GM19467 (cell line): ENCODE measurements around the gene INSIG1.

Experiments used
- ATAC-seq: cut with Tn5 transposase; IDR thresholded peaks from one replicate; pipeline ENCODE4 v1.9.1; 2021; ENCODE audit warnings: mild to moderate bottlenecking, moderate library complexity; ENCODE audit not compliant: unreplicated experiment

Gene INSIG1

DNA sequence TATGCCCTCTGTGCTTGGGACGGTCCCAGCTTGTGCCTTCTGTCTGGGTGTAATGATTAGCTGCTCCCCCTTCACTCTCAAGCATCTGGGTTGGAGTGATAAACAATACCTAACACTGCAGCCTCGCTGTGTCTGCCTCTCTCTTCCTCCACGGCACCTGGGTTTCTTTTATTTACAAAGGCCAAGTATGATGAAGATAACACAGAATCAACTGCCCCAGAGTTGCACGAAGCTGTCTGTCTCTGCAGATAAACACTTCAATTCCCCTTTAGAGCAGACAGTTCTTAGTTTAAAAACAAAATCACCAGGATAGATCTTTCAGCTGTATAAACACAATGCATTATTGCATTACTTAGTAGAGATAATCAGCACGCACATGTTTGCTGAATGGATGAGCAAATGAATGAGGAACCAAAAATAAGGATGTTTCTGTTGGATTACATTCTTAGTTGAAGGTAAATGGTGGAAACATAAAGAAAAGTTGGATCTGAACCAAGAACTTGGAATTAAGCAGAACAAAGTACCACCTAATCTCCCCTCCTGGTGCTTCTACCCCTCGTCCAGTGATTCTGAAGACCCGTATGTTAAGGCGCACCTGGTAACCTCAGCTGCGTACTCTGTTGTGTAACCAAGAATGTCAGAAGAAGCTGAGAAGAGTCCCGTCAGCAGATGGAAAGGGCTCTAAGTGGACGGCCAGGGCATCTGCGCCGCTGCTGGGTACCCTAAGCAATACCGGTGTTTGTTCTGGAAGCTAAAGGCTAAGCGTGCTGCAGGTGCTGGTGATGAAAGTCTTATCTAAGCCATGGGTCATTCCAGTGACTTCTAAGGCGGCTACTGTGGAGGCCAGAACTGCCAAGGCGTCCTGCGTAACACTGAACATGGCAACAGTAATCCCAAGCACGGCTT lies 26.6 kb downstream of the INSIG1 start:
- no peak for ATAC-seq

DNA sequence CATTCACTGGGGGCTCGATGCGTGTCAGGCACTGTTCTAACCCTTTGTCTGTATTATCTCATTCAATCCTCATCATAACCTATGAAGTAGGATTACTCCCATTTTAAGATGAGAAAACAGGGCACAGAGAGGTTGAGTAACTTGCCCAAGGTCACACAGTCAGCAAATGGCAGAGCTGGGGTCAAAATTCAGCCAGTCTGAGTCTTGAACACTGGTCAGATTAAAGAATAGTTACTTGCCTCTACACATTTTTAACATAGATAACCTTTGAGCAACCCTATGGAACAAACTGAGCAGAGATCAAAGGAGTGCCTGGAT lies 27.2 kb downstream of the INSIG1 start:
- no peak for ATAC-seq

DNA sequence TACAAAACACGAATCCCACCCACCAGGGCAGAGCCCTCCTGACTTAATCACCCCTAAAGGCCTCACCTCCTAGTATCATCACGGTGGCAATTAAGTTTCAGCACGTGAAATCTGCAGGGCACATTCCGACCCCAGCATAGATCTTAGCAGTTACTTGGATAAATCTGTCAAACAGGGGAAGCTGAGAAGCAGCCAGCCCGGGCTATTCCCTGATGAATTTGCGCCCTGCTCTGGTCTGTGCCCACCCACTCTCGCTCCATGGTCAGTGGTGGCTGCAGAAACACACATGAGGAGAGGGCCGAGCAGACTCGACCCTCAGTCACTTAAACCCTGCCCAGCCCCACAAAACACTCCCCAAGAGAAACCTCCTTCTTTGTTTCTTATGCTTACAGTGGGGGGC lies 28.7 kb downstream of the INSIG1 start:
- ATAC-seq, result no peak

DNA sequence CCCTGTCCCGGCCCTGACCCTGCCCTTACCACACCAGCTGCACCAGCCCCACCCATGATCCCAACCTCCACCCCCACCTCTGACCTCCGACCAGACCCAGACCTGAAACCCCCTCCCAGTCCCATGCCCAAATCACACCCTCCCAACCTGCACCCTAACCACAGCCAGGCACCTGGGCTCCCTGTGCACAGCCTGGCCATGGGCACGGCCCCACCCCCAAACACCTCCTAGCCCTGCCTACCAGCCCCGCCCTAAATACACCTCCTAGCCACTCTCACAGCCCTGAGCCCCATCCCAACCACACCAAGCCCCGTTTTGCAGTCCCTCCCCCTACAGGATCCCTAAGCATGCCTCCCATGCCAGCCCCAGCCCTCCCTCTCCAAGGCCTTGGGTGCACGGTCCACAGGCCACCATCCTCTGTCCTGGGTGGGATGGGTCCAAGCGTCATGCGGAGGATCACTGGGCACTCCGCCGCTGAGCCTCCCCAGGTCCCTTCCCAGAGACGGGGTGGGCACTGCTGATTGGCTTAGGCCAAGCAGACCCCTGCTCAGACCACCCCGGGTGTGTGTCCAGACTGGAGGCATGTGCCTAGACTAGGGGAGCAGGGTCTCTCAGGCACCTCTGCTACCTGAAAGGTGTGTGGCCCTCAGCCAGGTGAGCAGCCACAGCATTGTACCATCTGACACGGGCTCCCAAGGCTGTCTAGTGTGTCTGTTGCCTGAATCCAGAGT lies 30.1 kb downstream of the INSIG1 start:
- ATAC-seq, result no peak

DNA sequence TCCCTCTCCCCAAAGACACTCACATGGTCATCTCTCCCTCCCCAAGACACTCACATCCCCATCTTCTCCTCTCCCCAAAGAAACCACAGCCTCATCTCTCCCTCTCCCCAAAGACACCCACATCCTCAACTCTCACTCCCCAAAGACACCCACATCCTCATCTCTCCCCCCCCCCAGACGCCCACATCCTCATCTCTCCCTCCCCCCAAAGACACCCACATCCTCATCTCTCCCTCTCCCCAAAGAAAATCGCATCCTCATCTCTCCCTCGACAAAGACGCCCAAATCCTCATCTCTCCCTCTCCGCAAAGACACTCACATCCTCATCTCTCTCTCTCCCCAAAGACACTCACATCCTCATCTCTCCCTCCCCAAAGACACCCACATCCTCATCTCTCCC lies 31.5 kb downstream of the INSIG1 start:
- no peak for ATAC-seq

DNA sequence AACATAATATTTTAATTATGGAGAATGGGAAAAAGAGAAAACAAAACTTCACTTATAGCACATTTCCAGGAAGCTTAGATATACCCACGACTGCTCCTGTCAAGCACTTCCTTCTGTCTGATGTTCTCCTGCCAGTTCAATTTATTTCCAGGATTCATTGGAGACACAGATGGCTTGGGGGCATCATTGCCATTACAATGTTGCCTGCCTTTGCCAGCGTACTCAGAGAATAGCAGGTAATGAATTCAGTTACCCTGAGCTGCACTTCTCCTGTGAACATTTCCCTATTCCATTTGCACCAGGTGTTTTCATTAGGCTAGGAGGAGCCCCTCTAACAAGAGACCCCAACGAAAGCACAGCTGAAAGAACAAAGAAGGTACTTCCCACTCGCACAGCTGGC lies 33.7 kb downstream of the INSIG1 start:
- no peak for ATAC-seq

DNA sequence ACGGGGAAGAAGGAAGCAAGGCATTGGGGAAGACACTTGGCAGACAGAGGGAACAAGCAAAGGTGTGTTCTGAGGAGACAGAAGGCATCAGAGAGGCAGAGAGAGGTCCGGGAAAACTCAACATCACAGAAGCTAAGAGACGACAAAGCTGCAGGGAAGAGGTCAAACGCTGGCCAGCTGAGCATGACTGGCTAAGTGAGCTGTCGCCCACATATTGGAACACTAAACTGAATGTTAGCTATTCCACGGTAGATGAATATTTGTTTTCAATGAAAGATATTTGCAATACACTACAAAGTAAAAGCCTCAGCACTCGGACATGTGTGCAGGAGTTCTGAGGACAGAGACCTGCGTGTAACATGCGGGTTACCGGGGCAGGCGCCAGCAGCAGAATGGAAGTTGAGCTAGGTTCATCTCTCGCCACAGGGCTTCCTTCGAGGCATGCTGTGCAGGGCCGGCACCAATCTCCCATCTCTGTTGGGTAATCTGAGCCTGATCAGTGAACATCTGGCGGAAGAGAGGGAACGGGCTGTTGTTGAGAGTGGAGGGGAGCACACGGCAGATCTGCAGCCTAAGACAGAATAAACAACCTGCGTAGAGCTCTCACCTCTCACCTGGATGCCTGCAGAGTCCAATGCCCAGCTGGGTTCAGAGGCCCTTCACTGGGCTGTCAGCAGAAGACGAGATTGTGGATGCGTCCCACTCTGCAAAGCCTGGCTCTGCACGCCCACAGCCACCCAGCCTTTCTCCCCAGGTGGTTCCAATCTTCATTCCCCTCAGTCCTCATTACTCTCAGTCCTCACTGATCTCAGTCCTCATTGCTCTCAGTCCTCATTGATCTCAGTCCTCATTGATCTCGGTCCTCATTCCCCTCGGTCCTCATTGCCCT lies 35.9 kb downstream of the INSIG1 start:
- ATAC-seq, result no peak

DNA sequence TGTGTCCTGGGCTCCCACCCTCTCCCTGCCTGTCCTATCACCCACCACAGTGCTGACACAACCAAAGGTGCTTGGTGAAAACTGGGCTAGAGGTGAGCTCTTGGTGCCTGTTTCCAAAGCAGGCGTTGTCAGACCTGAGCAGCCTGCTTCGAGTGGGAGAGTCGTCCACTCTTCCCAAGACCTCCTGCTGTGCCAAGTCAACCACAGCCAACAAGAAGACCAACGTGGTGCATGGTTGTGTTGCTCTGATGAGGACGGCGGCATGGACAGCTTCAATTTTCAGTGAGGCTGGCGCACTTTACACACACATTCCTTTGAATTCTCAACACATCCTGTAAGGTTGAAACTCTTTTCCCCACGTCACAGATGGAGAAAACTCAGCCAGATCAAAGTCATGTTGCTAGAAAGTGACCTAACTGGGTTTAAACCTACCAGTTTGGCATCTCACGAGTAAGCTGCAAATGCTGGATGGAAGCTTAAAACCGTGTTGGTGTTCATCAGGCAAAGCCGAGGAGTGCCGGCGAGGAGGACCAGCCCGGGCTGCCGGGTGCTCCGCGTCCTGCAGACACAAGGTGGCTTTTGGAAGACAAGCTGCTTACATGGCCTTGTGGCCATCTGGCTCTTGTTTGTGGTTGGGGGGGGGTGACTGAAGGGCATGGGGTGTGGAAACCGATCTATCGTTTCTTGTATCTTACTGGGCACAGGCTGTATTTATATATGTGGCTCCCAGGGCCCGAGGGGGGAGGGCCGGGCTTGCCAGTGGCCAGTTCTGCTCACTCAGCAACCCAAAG lies 39.3 kb downstream of the INSIG1 start:
- no peak for ATAC-seq

DNA sequence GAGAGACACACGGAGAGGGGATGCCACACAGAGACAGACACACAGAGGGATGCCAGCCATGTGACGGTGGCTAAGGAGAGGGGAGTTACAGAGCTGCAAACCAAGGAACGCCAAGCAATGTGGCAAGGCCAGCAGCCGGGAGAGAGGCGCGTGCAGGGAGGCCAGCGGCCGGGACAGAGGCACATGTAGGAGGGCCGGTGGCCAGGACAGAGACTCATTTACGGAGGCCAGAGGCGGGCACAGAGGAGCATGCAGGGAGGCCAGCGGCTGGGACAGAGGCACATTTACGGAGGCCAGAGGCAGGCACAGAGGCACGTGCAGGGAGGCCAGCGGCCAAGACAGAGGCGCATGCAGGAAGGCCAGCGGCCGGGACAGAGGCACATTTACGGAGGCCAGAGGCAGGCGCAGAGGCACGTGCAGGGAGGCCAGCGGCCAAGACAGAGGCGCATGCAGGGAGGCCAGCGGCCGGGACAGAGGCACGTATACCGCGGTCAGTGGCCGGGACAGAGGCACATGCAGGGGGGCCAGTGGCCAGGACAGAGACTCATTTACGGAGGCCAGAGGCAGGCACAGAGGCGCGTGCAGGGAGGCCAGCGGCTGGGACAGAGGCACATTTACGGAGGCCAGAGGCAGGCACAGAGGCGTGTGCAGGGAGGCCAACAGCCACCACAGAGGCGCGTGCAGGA lies 40.4 kb downstream of the INSIG1 start:
- no peak for ATAC-seq

DNA sequence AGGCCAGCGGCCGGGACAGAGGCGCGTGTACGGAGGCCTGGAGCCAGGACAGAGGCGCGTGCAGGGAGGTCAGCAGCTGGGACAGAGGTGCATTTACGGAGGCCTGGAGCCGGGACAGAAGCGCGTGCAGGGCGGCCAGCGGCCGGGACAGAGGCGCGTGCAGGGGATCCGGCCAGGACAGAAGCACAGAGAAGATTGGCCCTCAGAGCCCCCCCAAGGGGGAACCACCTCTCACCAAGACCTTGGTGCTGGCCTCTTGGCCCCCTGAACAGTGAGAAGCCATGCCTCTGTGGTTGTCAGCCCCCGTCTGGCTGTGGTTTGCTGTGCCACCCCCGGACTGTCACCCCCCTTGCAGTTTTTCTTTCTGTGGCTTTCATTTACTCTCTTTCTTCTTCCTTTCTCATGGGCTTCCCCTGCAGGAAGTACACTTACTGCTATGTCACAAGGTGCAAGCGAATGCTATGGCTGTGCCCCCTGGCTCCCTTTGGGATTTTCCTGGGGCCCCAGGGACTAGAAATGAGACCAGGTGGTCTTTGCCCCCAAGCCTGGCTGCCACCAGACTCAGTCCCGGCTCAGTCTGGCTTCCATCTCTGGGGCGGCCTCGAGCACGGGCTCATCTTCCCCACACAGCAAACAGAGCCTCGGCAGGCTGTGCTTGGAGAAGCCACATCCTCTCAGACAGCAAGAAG lies 41.1 kb downstream of the INSIG1 start:
- no peak for ATAC-seq

DNA sequence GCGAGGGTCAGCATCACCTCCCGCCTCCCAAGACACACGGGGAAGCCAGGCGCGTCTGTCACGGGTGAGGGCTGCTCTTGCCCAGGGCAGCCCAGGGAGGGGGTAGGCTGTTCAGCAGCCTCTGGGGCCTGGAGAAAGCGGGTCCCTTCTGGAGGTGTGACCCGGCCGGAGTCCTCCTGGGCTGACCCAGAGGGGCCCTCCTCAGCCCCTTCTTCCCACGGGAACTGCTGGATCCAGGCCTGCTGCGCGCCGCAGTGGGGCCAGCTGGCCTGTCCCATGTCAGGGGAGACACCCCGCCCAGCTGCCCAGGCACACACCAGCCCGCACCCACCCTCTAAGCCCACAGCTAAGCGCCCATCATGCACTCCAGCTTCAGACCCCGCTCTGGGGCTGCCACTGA lies 41.8 kb downstream of the INSIG1 start:
- ATAC-seq, result no peak

DNA sequence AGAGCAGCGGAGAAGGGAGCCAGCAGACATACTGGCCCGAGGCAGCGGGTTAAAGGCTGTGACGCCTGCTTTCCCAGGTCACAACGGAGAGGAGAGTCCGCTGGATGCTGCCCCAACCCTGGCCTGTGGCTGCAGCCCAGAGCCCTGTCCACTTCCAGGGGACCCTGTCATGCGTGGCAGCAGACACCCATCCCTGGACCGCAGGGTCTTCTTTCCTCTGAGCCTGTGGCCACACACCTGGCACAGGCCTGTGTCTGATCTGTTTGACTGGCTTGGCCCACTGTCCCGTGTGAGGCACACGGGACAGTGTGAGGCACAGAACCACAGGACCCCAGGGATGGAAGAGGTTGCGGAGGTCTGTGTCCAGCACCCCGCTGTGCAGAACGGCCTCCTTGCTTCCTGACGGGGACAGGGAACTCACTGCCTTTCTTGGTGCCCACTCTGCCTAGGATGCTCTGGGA lies 42.4 kb downstream of the INSIG1 start:
- no peak for ATAC-seq

DNA sequence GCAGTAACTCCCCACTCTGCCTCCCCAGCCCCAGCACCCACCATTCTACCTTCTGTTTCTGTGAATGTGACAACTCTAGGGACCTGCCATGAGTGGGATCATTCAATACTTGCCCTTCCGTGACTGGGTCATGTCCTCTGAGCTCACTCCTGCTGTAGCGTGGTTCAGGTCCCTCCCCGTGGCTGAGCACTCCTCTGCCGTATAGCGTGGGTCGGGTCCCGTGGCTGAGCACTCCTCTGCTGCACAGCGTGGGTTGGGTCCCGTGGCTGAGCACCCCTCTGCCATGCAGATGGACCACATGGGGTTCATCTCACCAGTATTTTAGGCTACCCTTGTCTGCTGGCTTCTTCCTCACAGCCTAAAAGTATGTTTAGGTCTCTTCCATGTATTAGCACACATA lies 43.0 kb downstream of the INSIG1 start:
- no peak for ATAC-seq

DNA sequence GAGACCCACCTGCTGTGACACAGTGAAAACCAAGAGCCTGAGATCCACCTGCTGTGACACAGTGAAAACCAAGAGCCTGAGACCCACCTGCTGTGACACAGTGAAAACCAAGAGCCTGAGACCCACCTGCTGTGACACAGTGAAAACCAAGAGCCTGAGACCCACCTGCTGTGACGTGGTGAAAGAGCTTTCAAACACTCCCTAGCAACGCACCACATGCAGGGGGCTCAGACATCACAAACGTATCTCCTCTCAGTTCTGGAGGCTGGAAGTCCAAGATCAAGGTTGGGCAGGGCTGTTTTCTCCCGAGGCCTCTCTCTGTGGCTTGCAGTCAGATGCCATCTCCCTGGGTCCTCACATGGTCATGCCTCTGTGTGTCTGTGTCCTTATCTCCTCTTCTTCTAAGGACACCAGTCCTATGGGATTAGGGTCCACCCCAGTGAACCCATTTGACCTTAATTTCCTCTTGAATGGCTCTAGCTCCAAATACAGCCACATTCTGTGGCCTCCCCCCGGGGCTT lies 43.8 kb downstream of the INSIG1 start:
- ATAC-seq, result no peak

DNA sequence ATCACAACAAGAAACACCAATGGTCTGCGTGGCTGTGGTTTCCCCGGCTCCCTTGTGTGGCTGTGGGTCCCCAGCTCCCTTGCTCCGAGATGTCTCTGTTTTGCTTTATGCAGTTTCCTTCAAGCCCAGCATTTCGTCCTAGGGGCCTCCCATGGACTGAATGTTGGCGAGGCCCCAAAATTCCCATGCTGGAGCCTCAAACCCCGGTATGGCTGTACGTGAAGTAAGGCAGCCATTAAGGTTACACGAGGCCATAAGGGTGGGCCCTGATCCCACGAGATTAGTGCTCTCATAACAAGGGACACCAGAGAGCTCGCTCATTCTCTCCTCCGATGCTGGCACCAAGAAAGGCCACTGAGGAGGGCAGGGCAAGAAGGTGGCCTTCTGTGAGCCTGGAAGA lies 44.6 kb downstream of the INSIG1 start:
- ATAC-seq, result no peak

DNA sequence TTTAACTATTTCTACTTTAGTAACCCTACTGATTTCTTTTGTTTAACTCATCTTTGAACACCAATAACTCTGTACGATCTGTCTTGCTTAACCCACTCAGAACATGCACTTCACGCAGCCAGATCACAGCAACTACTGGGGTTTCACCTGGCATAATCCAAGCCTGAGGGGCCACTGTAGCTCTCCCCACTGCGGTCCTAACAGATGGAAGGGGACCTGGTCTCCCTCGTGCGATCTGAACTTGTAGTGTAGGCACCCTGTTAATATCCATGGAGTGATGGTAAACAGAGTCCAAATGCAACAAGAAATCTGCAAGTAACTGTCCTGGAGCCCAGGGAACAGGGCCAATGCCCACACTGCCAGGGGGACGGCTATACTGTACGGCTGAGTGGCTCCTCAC lies 45.5 kb downstream of the INSIG1 start:
- no peak for ATAC-seq

DNA sequence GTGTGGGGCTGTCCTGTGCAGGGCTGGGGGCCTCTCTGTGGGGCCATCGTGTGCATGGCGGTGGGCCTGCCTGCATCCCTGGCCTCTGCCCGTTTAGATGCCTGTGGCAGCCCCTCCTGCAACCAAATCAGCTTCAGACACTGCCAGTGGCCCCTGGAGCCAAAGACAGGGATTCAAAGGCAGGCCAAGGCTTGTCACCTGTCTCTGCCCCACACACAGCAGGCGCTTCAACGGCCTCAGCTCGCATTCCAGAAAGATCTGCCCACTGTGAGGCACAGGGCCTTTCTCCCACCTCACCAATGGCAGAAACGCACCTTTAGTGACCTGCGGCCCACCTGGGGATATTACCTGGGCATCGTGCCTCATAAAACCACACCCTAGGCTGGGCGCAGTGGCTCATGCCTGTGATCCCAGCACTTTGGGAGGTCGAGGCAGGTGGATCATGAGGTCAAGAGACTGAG lies 46.0 kb downstream of the INSIG1 start:
- no peak for ATAC-seq

DNA sequence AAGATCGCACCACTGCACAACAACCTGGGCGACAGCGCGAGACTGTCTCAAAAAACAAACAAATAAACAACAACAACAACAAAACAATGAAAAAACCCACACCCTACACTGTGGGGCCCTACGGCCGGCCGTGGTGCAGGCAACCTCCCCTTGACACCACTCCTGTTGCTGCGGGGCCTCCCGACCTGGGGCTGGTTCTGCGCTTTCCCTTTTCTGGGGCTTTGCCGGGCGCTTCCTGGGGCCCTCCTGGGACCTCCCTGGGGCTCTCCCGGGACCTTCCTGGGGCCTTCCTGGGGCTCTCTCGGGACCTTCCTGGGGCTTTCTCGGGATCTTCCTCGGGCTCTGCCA lies 46.6 kb downstream of the INSIG1 start:
- ATAC-seq, result peak; percentile 24
